ENCODE results near the gene TOR4A. TPM values are rescaled to one million over a fixed set of nuclear protein-coding genes. Genes with fewer than 3 reads are reported as not detected.

Gene TOR4A
- total RNA-seq (2014; rRNA removed; shearing (Covaris generic)) = 14.4 and 19.0 TPM in 2 replicates
- 2.0 and 2.1 TPM in 2 replicates for polyA plus RNA-seq (2016; fragmentation: Nextera tagmentation; extraction: Ambion mirVana)
- long read RNA-seq, partial matches to known transcripts = 0 of 1 reads
- long read RNA-seq, other reads (novel, unspliced or antisense) = 1 of 1 reads

DNA sequence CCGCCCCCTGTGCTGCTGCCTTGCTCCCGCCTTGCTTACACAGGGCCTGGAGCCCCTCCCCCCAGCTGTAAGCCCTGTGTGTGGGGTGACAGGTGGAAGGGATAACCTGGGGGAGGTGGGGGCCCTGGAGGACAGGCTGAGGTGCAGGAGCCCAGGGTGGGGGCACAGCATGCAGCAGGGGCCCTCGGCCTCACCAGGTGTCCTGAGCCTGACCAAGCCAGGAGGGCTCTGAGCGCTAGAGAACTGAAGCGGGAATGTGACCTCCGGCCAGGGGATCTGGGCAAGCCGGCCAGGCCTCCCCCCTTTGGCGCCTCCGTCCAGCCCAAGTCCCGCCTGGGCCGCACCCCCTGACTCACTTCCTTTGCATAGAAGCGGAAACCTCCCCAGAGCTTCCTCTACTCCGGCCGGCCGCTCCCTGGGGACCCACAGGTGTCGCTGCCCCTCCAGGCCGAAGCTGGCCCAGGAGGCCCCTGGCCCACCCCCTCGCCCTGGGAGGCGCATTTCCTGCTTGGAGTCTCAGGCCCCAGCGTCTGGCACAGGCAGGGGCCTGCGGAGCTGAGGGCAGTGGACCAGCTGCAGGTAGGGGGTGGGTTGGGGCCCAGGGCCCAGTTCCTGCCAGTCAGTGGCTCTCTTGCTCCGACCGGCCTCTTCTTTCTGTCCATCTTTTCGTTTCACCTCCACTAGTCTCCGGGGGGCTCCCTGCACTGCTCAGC lies at the start of gene TOR4A:
Gene TOR4A (plus strand): TSS at position 398 of the 713 bp plus-strand sequence. CDS start 964 bp downstream, outside the sequence.
- Histone ChIP-seq H3K36me3 (ENCODE audit: insufficient read depth) (no peaks in the 10 kb centered on the region), H3F3A (replicated peaks; ENCODE audit: low read depth) (peaks cover 15% of the 10 kb centered on the region; the same call in 1 of the 2 replicates), H3K4me1 (ENCODE audit: insufficient read depth) (peaks cover 12% of the 10 kb centered on the region), H3K9me2 (ENCODE audit: insufficient read depth) (no peaks in the 10 kb centered on the region), H3K79me2 (replicated peaks; ENCODE audit: insufficient read depth) (no peaks in the 10 kb centered on the region), H2AFZ (peak within 1 kb of the TSS; percentile 47; the same call in 1 of the 2 replicates), H4K20me1 (replicated peaks; ENCODE audit: insufficient read depth) (peaks cover 4% of the 10 kb centered on the region; the same call in 1 of the 2 replicates), H3K4me3 (peak within 1 kb of the TSS; percentile 64), H3K27ac (ENCODE audit: low read depth) (peak within 1 kb of the TSS; percentile 94), H3K4me2 (peak within 1 kb of the TSS; percentile 88), H3K27me3 (ENCODE audit: insufficient read depth) (peaks cover 11% of the 10 kb centered on the region)
- peak within 1 kb of the TSS; percentile 97 for H3K27ac Mint-ChIP-seq
- H3K27me3 Mint-ChIP-seq (ENCODE audit: insufficient read depth, low read depth, poor library complexity) = peaks cover 34% of the 10 kb centered on the region
- peaks cover 36% of the 10 kb centered on the region for H3K4me1 Mint-ChIP-seq
- DNase-seq (ENCODE audit: low spot score) = peak; percentile 92
- H3K4me3 Mint-ChIP-seq = peak within 1 kb of the TSS; percentile 68
- TF ChIP-seq CREB1 (CRISPR knock-in tag; IDR thresholded peaks at IDR 0.05; ENCODE audit: low read depth) = no peak
- no peak for TF ChIP-seq EZH2phosphoT487 (IDR thresholded peaks at IDR 0.05; ENCODE audit: unreplicated experiment)
- no peak for TF ChIP-seq STAT1 (IDR thresholded peaks at IDR 0.05; ENCODE audit: unreplicated experiment)
- TF ChIP-seq ZNF114 (CRISPR knock-in tag; IDR thresholded peaks at IDR 0.05) = no peak
- TF ChIP-seq, protein P1, sequence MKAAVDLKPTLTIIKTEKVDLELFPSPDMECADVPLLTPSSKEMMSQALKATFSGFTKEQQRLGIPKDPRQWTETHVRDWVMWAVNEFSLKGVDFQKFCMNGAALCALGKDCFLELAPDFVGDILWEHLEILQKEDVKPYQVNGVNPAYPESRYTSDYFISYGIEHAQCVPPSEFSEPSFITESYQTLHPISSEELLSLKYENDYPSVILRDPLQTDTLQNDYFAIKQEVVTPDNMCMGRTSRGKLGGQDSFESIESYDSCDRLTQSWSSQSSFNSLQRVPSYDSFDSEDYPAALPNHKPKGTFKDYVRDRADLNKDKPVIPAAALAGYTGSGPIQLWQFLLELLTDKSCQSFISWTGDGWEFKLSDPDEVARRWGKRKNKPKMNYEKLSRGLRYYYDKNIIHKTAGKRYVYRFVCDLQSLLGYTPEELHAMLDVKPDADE (IDR thresholded peaks at IDR 0.05) = no peak; the same call in 1 of the 2 replicates
- no peak for TF ChIP-seq NANOG (IDR thresholded peaks at IDR 0.05; ENCODE audit: borderline replicate concordance)
- peak; percentile 62 for TF ChIP-seq POLR2AphosphoS5 (IDR thresholded peaks at IDR 0.05; ENCODE audit: low read depth)
- no peak for TF ChIP-seq EZH2 (IDR thresholded peaks at IDR 0.05; ENCODE audit: low read depth, unreplicated experiment)
- no peak for TF ChIP-seq ZNF331 (CRISPR knock-in tag; IDR thresholded peaks at IDR 0.05; ENCODE audit: low read depth)
- TF ChIP-seq JUNB (IDR thresholded peaks at IDR 0.05; ENCODE audit: unreplicated experiment) = no peak
- TF ChIP-seq, protein P2, sequence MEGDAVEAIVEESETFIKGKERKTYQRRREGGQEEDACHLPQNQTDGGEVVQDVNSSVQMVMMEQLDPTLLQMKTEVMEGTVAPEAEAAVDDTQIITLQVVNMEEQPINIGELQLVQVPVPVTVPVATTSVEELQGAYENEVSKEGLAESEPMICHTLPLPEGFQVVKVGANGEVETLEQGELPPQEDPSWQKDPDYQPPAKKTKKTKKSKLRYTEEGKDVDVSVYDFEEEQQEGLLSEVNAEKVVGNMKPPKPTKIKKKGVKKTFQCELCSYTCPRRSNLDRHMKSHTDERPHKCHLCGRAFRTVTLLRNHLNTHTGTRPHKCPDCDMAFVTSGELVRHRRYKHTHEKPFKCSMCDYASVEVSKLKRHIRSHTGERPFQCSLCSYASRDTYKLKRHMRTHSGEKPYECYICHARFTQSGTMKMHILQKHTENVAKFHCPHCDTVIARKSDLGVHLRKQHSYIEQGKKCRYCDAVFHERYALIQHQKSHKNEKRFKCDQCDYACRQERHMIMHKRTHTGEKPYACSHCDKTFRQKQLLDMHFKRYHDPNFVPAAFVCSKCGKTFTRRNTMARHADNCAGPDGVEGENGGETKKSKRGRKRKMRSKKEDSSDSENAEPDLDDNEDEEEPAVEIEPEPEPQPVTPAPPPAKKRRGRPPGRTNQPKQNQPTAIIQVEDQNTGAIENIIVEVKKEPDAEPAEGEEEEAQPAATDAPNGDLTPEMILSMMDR (conservative IDR thresholded peaks at IDR 0.05; ENCODE audit: low read depth in 2 of 2) = peak in 1 of 2 experiments; percentile 43; a peak in 2 of 4 replicates
- TF ChIP-seq, protein P3, sequence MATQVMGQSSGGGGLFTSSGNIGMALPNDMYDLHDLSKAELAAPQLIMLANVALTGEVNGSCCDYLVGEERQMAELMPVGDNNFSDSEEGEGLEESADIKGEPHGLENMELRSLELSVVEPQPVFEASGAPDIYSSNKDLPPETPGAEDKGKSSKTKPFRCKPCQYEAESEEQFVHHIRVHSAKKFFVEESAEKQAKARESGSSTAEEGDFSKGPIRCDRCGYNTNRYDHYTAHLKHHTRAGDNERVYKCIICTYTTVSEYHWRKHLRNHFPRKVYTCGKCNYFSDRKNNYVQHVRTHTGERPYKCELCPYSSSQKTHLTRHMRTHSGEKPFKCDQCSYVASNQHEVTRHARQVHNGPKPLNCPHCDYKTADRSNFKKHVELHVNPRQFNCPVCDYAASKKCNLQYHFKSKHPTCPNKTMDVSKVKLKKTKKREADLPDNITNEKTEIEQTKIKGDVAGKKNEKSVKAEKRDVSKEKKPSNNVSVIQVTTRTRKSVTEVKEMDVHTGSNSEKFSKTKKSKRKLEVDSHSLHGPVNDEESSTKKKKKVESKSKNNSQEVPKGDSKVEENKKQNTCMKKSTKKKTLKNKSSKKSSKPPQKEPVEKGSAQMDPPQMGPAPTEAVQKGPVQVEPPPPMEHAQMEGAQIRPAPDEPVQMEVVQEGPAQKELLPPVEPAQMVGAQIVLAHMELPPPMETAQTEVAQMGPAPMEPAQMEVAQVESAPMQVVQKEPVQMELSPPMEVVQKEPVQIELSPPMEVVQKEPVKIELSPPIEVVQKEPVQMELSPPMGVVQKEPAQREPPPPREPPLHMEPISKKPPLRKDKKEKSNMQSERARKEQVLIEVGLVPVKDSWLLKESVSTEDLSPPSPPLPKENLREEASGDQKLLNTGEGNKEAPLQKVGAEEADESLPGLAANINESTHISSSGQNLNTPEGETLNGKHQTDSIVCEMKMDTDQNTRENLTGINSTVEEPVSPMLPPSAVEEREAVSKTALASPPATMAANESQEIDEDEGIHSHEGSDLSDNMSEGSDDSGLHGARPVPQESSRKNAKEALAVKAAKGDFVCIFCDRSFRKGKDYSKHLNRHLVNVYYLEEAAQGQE (IDR thresholded peaks at IDR 0.05; ENCODE audit: unreplicated experiment) = no peak
- H3K36me3 Mint-ChIP-seq (ENCODE audit: low read depth) = peaks cover 7% of the 10 kb centered on the region
- H3K9me3 Mint-ChIP-seq = no peaks in the 10 kb centered on the region; the same call in 2 of the 3 replicates
- ATAC-seq = peak; percentile 32

Data from GM23338 (cell line).